Smooth muscle cell (in vitro differentiated cells): ENCODE measurements around the gene TREX2. TPM values are rescaled to one million over a fixed set of nuclear protein-coding genes. Genes with fewer than 3 reads are reported as not detected.

Experiments used
- DNase-seq: peaks from one replicate; lab custom pipeline; 2025; ENCODE audit not compliant: unreplicated experiment; lab: John Stamatoyannopoulos, UW
- H2AFZ ChIP-seq: fragments of 200-600 bp; sonication (generic); 2 replicates; pipeline ENCODE4 v1.6.0; 2016; ENCODE audit warnings: antibody characterized with exemption, low read depth, mild to moderate bottlenecking
- H3F3A ChIP-seq: fragments of 200-600 bp; sonication (generic); 2 replicates; pipeline ENCODE4 v1.6.0; 2017; ENCODE audit warnings: antibody characterized with exemption, low read depth
- H3K27ac ChIP-seq: fragments of 200-600 bp; sonication (generic); 2 replicates; pipeline ENCODE4 v1.5.1; 2016; ENCODE audit warnings: low read depth, mild to moderate bottlenecking
- H3K27me3 ChIP-seq: fragments of 200-600 bp; sonication (generic); 2 replicates; pipeline ENCODE4 v1.6.1; 2016; ENCODE audit warnings: low read depth, mild to moderate bottlenecking
- H3K36me3 ChIP-seq: fragments of 200-600 bp; sonication (generic); 2 replicates; pipeline ENCODE4 v1.5.1; 2016; ENCODE audit warnings: low read depth
- H3K4me1 ChIP-seq: fragments of 200-600 bp; sonication (generic); 2 replicates; pipeline ENCODE4 v1.5.1; 2016; ENCODE audit warnings: low read depth
- H3K4me2 ChIP-seq: fragments of 200-600 bp; sonication (generic); 2 replicates; pipeline ENCODE4 v1.6.0; 2016; ENCODE audit warnings: mild to moderate bottlenecking
- H3K4me3 ChIP-seq: fragments of 200-600 bp; sonication (generic); 2 replicates; pipeline ENCODE4 v1.5.1; 2016; ENCODE audit warnings: mild to moderate bottlenecking
- H3K79me2 ChIP-seq: fragments of 200-600 bp; sonication (generic); 2 replicates; pipeline ENCODE4 v1.6.0; 2016; ENCODE audit warnings: low read depth, mild to moderate bottlenecking
- H3K9ac ChIP-seq: fragments of 200-600 bp; sonication (generic); 2 replicates; pipeline ENCODE4 v1.6.0; 2016; ENCODE audit warnings: low read depth
- H3K9me3 ChIP-seq: fragments of 200-600 bp; sonication (generic); replicated peaks from 2 replicates; pipeline ENCODE4 v1.5.1; 2016; ENCODE audit warnings: low read depth
- H4K20me1 ChIP-seq: fragments of 200-600 bp; sonication (generic); 2 replicates; pipeline ENCODE4 v1.6.0; 2016; ENCODE audit warnings: low read depth
- CTCF ChIP-seq: fragments of 200-600 bp; sonication (generic); IDR thresholded peaks from 2 replicates; pipeline ENCODE4 v1.5.1; 2017; ENCODE audit warnings: borderline replicate concordance, mild to moderate bottlenecking, antibody characterized with exemption; ENCODE audit not compliant: insufficient read depth, poor library complexity, severe bottlenecking
- WGBS: methylation state at CpG from one replicate; pipeline ENCODE4 v1.1.7; 2016; ENCODE audit warnings: low lambda C conversion rate; 5-methylcytosine and 5-hydroxymethylcytosine counted together
- polyA plus RNA-seq: library from polyadenylated mRNA; unstranded; fragments of >200 nt; fragmentation: Nextera tagmentation; extraction: Ambion mirVana; gene quantifications from 2 replicates; pipeline ENCODE4 v1.2.1, GENCODE V29; 2016
- total RNA-seq: library from RNA; depleted of rRNA; stranded (reverse); fragments of >200 nt; gene quantifications from 2 replicates; pipeline ENCODE4 v1.2.3, GENCODE V29; 2014

TREX2 gene
- total and polyA plus RNA-seq, 2 experiments from 2014 or later = 0.41 to 4.0 TPM

- Histone ChIP-seq H3K9ac (no peak overlapping the region), H3F3A (no peaks in the 10 kb centered on the region), H2AFZ (no peak overlapping the region), H3K4me2 (no peak overlapping the region), H3K79me2 (no peaks in the 10 kb centered on the region), H3K4me1 (no peaks in the 10 kb centered on the region), H3K9me3 (no peaks in the 10 kb centered on the region), H4K20me1 (no peaks in the 10 kb centered on the region), H3K4me3 (no peak overlapping the region), H3K27ac (no peak overlapping the region), H3K27me3 (no peaks in the 10 kb centered on the region), H3K36me3 (no peaks in the 10 kb centered on the region)
- 91% methylated on average over 4 of the region's 4 CpGs for WGBS
- no peak for DNase-seq
- no peak for TF ChIP-seq CTCF
These were observed 5.9 kb downstream of the TREX2 start for GRCh38 chrX:153439977-153440376.

DNA sequence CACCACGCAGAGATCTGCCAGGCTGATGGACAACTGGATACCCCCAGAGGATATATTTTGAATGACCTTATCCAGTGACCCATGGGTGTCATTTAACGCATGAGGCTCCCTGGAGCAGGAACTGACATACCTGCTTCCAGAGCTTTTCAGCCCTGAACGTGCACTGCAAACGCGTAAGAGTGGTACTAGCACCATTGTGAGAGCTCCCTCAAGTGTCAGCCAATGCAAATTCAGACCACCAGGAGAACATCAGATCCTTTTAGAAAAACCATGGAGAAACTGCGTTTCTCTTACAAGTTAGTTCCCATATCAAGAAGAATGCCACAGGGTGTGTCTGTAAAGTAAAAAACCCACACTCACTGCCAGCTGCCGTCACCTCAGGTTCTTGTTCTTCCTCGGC is 7.3 kb downstream of the TREX2 start:
- peak; percentile 19 for TF ChIP-seq CTCF
- H3K79me2 ChIP-seq = no peaks in the 10 kb centered on the region
- H3K27ac ChIP-seq = no peak overlapping the region
- H3K4me1 ChIP-seq = no peaks in the 10 kb centered on the region
- H3F3A ChIP-seq = no peaks in the 10 kb centered on the region
- no peak overlapping the region for H3K4me2 ChIP-seq
- no peak for DNase-seq
- 56% methylated on average over 8 of the region's 8 CpGs for WGBS
- no peak overlapping the region for H3K4me3 ChIP-seq
- H3K9ac ChIP-seq = no peak overlapping the region
- no peaks in the 10 kb centered on the region for H4K20me1 ChIP-seq
- no peaks in the 10 kb centered on the region for H3K27me3 ChIP-seq
- H2AFZ ChIP-seq = no peak overlapping the region
- no peaks in the 10 kb centered on the region for H3K9me3 ChIP-seq
- no peaks in the 10 kb centered on the region for H3K36me3 ChIP-seq

DNA sequence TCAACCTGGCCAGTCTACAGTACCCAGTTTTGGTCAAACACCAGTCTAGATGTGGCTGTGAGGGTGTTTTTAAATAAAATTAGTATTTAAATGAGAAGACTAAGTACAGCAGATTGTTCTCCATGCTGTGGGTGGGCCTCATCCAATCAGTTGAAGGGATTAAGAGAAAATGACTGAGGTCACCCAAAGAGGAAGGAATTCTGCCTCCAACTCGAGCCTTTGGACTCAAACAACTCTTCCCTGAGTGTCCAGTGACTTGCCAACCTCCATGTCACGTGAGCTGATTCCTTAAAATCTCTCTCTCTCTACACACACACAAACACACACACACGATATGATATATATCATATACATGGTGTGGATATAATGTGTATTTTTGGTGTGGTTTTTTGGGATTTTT is 10.0 kb downstream of the TREX2 start:
- TF ChIP-seq CTCF = no peak
- Histone ChIP-seq H3K9me3 (no peaks in the 10 kb centered on the region), H3K27ac (no peak overlapping the region), H3K36me3 (no peaks in the 10 kb centered on the region), H3K4me1 (no peaks in the 10 kb centered on the region), H3K9ac (no peak overlapping the region), H3K4me2 (no peak overlapping the region), H3K79me2 (no peaks in the 10 kb centered on the region), H3K4me3 (no peak overlapping the region), H3K27me3 (no peaks in the 10 kb centered on the region), H3F3A (no peaks in the 10 kb centered on the region), H2AFZ (no peak overlapping the region), H4K20me1 (no peaks in the 10 kb centered on the region)
- WGBS = 57% methylated on average over 3 of the region's 3 CpGs
- DNase-seq = no peak

DNA sequence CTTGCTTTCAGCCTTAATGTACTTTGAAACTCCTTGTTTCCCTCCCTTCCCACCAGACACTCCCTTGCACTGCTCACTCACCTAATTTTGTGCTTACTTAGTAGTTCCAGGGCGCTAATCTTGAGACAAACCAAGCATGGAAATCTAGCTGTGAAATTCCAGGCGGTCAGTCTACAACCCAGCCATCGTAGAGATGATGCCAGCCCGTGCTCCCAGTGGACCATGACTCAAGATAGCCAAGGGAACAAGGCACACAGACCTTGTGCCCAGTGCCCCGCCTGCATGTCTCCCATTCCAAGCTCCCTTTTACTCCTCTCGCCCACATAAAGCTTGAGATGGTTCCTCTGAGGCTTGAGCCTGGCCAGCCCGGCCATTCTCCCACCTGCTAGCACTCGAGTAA is 11.1 kb downstream of the TREX2 start:
- no peak overlapping the region for H2AFZ ChIP-seq
- H3K27ac ChIP-seq = no peak overlapping the region
- no peak for TF ChIP-seq CTCF
- no peaks in the 10 kb centered on the region for H4K20me1 ChIP-seq
- no peak overlapping the region for H3K9ac ChIP-seq
- H3K9me3 ChIP-seq = no peaks in the 10 kb centered on the region
- no peak for DNase-seq
- no peaks in the 10 kb centered on the region for H3K27me3 ChIP-seq
- 75% methylated on average over 8 of the region's 8 CpGs for WGBS
- H3K4me1 ChIP-seq = no peaks in the 10 kb centered on the region
- H3F3A ChIP-seq = no peaks in the 10 kb centered on the region
- no peak overlapping the region for H3K4me2 ChIP-seq
- no peaks in the 10 kb centered on the region for H3K36me3 ChIP-seq
- H3K4me3 ChIP-seq = no peak overlapping the region
- H3K79me2 ChIP-seq = no peaks in the 10 kb centered on the region
